SJCRH30 (cell line): ENCODE data around the gene CD300E. TPM values are rescaled to one million over a fixed set of nuclear protein-coding genes. Genes with fewer than 3 reads are reported as not detected.

Experiments used
- DNase-seq, 2 experiments: peaks; one replicate each; pipeline ENCODE4 v3.0.0-alpha.2; 2015 to 2020
- H3K27ac ChIP-seq: fragments of 250-450 bp; sonication (Bioruptor Pico); 2 replicates; pipeline ENCODE4 v1.5.1; 2020; ENCODE audit warnings: mild to moderate bottlenecking, moderate library complexity
- H3K27me3 ChIP-seq: fragments of 250-450 bp; sonication (Bioruptor Pico); 2 replicates; pipeline ENCODE4 v1.5.1; 2020; ENCODE audit warnings: mild to moderate bottlenecking, moderate library complexity
- H3K36me3 ChIP-seq: fragments of 250-450 bp; sonication (Bioruptor Pico); 2 replicates; pipeline ENCODE4 v1.5.1; 2020; ENCODE audit warnings: mild to moderate bottlenecking, moderate library complexity
- H3K4me1 ChIP-seq: fragments of 250-450 bp; sonication (Bioruptor Pico); 2 replicates; pipeline ENCODE4 v1.5.1; 2020; ENCODE audit warnings: mild to moderate bottlenecking, moderate library complexity
- H3K4me3 ChIP-seq: fragments of 250-450 bp; sonication (Bioruptor Pico); 2 replicates; pipeline ENCODE4 v1.5.1; 2020; ENCODE audit warnings: mild to moderate bottlenecking, moderate library complexity
- H3K9me3 ChIP-seq: fragments of 250-450 bp; sonication (Bioruptor Pico); replicated peaks from 2 replicates; pipeline ENCODE4 v1.5.1; 2020; ENCODE audit warnings: mild to moderate bottlenecking, moderate library complexity
- total RNA-seq: library from RNA; depleted of rRNA; stranded (reverse); fragments of >200 nt; shearing (Covaris generic); gene quantifications from 2 replicates; pipeline ENCODE4 v1.2.3, GENCODE V29; 2014; rRNA removed

CD300E gene, protein sequence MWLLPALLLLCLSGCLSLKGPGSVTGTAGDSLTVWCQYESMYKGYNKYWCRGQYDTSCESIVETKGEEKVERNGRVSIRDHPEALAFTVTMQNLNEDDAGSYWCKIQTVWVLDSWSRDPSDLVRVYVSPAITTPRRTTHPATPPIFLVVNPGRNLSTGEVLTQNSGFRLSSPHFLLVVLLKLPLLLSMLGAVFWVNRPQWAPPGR
- 0.22 TPM in 1 of 2 replicates, not detected in the other for total RNA-seq

DNA sequence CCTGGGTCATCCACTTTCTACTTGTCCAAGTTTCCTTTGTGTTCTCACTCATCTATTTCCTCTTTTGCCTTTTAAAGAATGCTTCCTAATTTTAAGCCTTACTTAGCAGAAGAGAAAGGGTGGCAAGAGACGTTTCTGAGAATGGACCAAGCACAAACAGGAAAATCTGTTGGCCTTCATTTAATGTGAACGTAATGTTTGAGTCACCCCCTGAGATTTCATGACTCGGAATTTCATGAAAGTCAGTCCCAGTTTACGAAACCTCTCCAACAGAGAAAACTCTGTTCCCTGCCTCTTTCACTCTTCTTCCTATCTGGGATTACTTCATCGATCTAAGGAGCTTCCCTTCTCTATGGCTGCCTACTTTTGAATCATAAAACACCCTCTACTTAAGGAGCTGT, at the start of gene CD300E:
TSS of gene CD300E (minus strand) at position 46 of the 401 bp plus-strand sequence. CDS start 117 bp downstream, outside the sequence.
- Histone ChIP-seq H3K4me1 (no peaks in the 10 kb centered on the region), H3K36me3 (no peaks in the 10 kb centered on the region), H3K4me3 (no peak within 1 kb of the TSS), H3K9me3 (peaks cover 3% of the 10 kb centered on the region), H3K27me3 (peaks cover 6% of the 10 kb centered on the region; the same call in 1 of the 2 replicates), H3K27ac (no peak within 1 kb of the TSS)
- DNase-seq = no peak

DNA sequence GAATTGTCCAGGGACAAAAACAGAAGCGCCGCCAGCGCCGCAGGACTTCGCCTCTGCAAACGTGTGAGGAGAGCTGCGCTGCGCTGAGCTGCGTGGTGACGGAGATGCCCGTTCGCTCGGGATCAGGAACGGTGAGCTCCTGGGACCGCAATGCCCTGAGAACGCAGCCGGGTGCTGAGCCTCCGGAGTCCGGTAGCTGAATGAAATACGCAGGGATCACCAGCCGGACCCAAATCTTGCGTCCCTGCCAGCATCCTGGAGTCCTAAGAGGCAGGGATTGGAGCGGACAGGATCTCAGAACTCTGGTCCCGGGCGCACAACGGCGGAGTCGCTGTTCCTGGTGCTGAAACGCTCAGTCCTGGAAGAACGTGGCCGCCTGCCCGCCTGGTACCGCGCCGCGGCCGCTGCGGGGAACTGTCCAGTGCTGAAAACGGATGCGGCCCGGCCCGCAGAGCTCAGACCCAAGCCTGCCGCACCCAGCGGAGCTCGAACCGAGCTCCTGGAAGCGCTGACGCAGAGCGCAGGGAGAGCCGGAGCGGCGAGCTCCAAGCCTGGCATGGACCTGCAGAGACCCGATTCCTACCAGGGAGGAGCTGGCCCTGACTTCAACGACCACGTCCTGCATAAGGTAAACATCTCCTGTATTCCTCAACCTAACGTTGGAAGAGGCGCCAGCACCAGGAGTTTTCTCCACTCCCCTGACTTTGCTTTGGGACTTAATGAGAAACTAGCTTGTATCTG, 47.7 kb upstream of the CD300E start:
- no peak overlapping the region for H3K4me3 ChIP-seq
- H3K27ac ChIP-seq = no peak overlapping the region
- H3K9me3 ChIP-seq = no peaks in the 10 kb centered on the region
- DNase-seq = peak; percentile 28 to 38
- no peaks in the 10 kb centered on the region for H3K4me1 ChIP-seq
- H3K36me3 ChIP-seq = no peaks in the 10 kb centered on the region
- H3K27me3 ChIP-seq = peaks cover 2% of the 10 kb centered on the region; the same call in 1 of the 2 replicates

DNA sequence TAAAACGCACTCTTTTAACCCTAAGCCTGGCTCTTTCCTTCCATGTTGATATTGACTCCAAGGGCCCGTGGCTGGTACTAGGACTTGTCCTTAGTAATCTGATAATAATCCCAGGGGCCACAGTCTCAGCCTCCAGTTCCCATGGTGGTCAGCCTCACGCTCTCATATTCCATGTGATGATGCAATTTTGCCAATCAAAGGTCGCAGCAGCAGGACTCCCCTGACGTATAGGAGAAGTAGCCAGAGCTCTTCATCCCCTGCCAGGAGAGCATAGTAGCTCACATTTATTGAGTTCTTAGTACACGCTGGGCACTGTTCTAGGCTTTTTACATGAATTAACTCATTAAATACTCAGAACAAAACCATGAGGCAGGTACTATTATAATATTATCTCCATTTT, 46.8 kb upstream of the CD300E start:
- Histone ChIP-seq H3K4me1 (no peaks in the 10 kb centered on the region), H3K27me3 (peaks cover 2% of the 10 kb centered on the region; the same call in 1 of the 2 replicates), H3K27ac (no peak overlapping the region), H3K36me3 (no peaks in the 10 kb centered on the region), H3K9me3 (no peaks in the 10 kb centered on the region), H3K4me3 (no peak overlapping the region)
- no peak for DNase-seq

DNA sequence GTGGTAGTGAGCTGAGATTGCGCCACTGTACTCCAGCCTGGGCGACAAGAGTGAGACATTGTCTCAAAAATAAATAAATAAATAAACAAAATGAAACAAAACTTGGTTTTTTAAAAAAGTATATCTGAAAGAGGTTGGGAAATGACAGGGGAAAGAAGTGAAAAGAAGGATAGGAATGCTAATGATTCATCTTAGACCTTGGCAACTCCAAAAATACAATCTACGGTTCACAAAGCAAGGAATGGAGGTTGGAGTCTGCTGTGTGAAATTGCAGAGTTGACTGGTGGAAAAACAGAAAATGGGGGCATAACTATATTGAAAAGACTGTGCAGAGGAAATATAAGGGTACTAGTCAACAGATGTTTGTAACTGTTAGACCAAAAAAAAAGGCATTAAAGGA, 40.0 kb upstream of the CD300E start:
- no peaks in the 10 kb centered on the region for H3K36me3 ChIP-seq
- no peak overlapping the region for H3K27ac ChIP-seq
- DNase-seq = no peak
- peaks cover 34% of the 10 kb centered on the region for H3K27me3 ChIP-seq
- no peaks in the 10 kb centered on the region for H3K4me1 ChIP-seq
- no peaks in the 10 kb centered on the region; the same call in none of the 2 replicates for H3K9me3 ChIP-seq
- no peak overlapping the region for H3K4me3 ChIP-seq

DNA sequence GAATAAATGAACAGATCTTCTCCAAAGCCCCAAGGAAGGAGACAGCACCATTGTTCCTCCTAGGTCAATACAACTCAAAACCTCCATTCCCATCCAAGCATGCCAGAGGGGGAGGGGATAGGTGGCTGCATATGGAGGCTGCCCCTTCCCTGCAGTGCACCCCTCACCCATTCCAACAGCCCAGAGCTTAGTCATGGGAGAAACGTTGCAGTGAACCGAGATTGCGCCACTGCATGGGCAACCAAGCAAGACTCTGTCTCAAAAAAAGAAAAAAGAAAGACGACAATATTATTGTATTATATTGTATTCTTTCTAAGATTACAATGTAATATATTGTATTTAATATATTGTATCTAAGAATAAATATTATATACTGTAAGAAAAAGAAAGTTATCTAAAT, 36.4 kb upstream of the CD300E start:
- H3K27ac ChIP-seq = no peak overlapping the region
- H3K9me3 ChIP-seq = no peaks in the 10 kb centered on the region; the same call in none of the 2 replicates
- no peaks in the 10 kb centered on the region for H3K4me1 ChIP-seq
- peaks cover 38% of the 10 kb centered on the region for H3K27me3 ChIP-seq
- no peak overlapping the region for H3K4me3 ChIP-seq
- DNase-seq = no peak
- no peaks in the 10 kb centered on the region for H3K36me3 ChIP-seq

DNA sequence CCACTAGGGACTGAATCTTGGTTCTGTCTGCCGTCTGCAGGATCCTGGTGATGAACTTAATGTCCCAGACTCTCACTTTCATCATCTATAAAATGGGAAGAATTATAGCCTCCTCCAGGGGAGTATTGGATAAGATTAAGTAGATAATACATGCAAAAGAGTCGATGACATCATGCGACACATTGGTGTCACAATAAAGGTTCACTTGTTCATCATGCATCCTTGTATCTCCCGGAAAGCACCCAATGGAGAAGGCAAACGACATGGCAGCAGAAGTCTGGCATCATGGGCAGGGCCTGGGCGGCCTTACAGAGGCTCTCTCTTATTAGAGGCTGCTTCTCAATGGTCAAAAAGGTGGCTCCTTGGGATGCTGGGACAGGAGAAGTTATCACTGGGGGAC, 35.1 kb upstream of the CD300E start:
- H3K27ac ChIP-seq = no peak overlapping the region
- H3K27me3 ChIP-seq = peaks cover 31% of the 10 kb centered on the region
- H3K4me3 ChIP-seq = no peak overlapping the region
- DNase-seq = no peak
- H3K9me3 ChIP-seq = no peaks in the 10 kb centered on the region; the same call in none of the 2 replicates
- no peaks in the 10 kb centered on the region for H3K4me1 ChIP-seq
- no peaks in the 10 kb centered on the region for H3K36me3 ChIP-seq

DNA sequence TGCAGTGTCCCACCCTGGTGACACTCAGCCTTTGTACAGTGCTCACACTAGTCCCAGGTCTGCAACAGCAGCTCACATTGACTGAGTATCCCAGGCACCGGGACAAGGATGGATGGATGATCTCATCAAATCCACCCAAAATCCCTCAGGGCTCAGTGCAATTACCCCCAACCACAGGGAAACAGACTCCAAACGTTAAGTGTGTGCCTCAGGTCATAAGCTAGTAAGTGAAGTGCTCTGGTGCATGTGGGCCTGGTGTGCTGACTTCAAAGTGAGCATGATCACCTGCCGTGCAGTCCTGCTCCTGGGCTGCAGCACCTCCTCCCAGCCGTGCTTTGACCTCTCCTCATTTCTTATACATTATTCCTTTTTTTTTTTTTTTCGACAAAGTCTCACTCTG, 31.2 kb upstream of the CD300E start:
- no peaks in the 10 kb centered on the region for H3K36me3 ChIP-seq
- H3K4me3 ChIP-seq = no peak overlapping the region
- H3K27me3 ChIP-seq = peaks cover 37% of the 10 kb centered on the region
- DNase-seq = no peak
- no peak overlapping the region for H3K27ac ChIP-seq
- no peaks in the 10 kb centered on the region for H3K4me1 ChIP-seq
- H3K9me3 ChIP-seq = no peaks in the 10 kb centered on the region

DNA sequence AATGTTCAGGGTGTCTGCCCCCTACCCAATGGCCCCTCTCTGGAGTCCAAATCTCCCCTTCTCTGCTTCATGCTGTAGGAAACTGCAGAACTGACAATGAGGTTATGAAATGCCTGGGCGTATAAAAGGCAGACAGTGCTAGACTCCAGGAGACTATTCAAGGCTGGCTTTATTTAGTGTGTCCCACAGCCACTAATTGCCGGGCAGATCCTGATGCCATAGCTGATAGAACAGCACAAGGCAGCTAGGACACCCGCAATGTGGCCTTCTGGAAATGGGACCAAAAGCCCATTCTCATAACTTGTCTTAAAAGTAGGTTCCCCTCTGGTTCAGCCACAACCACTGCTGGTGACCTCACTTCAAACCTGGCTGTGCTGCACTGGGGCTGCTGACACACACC, 28.5 kb upstream of the CD300E start:
- H3K9me3 ChIP-seq = no peaks in the 10 kb centered on the region
- H3K27ac ChIP-seq = no peak overlapping the region
- no peaks in the 10 kb centered on the region for H3K36me3 ChIP-seq
- peaks cover 32% of the 10 kb centered on the region for H3K27me3 ChIP-seq
- no peak for DNase-seq
- no peaks in the 10 kb centered on the region for H3K4me1 ChIP-seq
- H3K4me3 ChIP-seq = no peak overlapping the region

DNA sequence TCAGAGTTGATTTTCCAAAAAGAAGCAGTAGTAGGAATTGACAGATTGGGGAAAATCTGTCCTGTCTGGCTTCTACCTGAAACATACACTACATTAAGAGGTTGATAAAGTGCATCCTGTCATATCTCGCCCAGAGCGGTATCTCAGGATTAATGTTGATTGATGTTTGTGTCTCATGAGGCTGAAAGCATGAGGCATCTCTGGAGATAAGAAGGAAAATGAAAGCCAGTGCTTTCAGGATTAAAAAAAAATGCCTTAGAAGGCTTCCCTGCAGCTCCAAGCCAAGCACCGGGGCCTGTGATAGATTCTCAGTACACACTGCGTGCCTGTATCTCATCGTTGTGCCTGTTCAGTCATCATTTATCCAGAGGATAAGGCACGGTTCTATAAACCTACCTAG, 26.4 kb upstream of the CD300E start:
- Histone ChIP-seq H3K27ac (no peak overlapping the region), H3K27me3 (peaks cover 32% of the 10 kb centered on the region)

DNA sequence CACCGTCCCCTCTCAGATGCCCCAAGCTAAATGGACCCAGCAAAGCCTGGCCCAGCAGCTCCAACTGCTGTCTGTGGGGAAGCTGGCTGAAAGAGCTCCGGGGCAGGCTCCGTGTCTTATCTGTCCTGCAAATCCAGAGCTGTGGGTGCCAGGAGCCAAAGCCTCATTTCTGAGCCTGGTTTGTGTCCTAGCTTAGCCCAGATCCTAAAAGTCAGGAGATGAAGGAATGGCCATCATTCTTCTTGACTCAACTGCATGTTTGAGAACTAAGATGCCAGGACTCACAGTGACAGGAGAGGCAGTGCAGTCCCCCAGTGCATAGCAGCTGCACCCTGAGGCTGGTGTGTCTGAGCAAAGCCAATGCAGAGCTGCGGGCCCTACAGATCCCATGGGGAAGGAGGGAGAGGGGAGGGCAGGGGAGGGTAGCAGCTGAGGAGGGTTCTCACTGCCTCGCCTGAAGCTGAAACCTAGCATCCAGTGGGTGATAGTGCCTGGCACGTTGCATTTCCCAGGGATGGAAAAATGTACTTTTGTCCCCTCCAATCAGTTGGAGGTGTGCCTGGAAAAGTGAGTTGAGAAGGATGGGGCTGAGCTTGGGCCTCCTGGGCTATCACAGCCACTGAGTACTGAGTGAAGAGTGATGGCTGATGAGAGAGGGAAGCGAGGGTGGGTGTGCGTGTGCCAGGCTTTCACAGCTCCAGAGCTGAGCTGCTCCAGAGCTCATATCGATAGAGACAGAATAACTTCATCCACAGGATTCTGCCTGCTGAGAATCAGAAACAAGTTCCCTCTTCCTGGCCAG, 24.5 kb upstream of the CD300E start:
- Histone ChIP-seq H3K27me3 (peaks cover 31% of the 10 kb centered on the region), H3K27ac (no peak overlapping the region)
- DNase-seq = no peak

More for the DNA sequence above, 26.4 kb upstream of the CD300E start:
- Histone ChIP-seq H3K9me3 (no peaks in the 10 kb centered on the region), H3K36me3 (no peaks in the 10 kb centered on the region), H3K4me1 (no peaks in the 10 kb centered on the region), H3K4me3 (no peak overlapping the region)
- DNase-seq = no peak

DNA sequence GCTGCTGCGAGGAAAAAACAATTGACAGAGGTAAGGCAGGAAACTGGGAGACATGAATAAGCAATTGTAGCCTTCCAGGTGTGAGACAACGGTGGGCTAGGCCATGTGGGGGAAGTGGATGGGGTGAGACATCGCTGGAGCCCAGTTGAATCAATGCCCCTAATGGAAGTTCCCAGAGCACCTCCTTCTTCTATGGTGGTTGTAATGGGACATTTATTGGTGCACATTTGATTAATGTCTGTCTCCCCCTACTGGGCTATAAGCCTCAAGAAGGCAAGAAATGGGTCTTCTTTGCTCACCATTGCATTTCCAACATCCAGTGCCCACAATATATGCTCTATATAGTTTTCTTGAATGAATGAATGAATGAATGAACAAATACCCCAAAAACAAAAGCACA, 22.7 kb upstream of the CD300E start:
- no peak overlapping the region for H3K27ac ChIP-seq
- H3K9me3 ChIP-seq = no peaks in the 10 kb centered on the region
- peaks cover 20% of the 10 kb centered on the region for H3K27me3 ChIP-seq
- H3K4me1 ChIP-seq = no peaks in the 10 kb centered on the region
- peak in 1 of 2 experiments; percentile 38 for DNase-seq
- no peak overlapping the region for H3K4me3 ChIP-seq
- H3K36me3 ChIP-seq = no peaks in the 10 kb centered on the region

More for the DNA sequence above, 24.5 kb upstream of the CD300E start:
- H3K4me1 ChIP-seq = no peaks in the 10 kb centered on the region
- no peaks in the 10 kb centered on the region for H3K9me3 ChIP-seq
- H3K36me3 ChIP-seq = no peaks in the 10 kb centered on the region
- H3K4me3 ChIP-seq = no peak overlapping the region

DNA sequence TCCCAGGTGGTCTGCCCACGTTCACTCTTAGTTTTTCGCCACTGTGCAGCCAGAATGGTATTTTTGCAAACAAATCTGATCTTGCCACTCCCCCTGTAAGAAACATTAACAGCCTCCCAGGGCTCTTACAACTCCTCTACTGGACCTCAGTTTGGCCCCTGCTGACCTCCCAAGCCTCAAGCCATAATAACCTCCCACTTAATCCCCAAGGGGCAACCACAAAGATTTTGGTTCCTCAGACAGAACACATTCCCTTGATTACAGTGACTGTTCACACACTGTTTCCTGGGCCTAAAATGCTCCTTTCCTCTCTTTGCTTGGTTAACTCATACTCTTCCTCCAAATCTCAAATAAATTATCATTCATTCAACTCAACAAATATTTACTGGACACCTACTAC, 21.5 kb upstream of the CD300E start:
- Histone ChIP-seq H3K27ac (no peak overlapping the region), H3K36me3 (no peaks in the 10 kb centered on the region), H3K9me3 (no peaks in the 10 kb centered on the region), H3K4me1 (no peaks in the 10 kb centered on the region), H3K27me3 (peaks cover 19% of the 10 kb centered on the region), H3K4me3 (no peak overlapping the region)
- DNase-seq = no peak

DNA sequence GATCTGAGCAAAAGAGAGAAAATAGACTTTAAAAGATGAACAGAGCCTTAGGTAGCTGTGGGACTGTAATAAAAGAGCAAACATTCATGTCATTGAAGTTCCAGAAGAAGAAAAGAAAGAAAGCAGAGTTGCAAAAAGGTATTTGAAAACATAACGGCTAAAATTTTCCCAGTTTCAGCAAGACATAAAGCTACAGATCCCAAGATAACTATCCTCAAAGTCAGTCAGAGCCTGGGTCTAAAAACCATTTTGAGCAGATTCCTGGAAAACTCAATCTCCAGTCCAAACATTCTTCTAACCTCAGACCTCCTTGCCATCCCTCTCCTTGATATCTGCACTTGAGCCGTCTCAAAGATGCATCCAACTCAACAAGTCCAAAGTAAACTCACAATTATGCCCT, 20.9 kb upstream of the CD300E start:
- Histone ChIP-seq H3K4me1 (no peaks in the 10 kb centered on the region), H3K9me3 (no peaks in the 10 kb centered on the region)
- DNase-seq = no peak

DNA sequence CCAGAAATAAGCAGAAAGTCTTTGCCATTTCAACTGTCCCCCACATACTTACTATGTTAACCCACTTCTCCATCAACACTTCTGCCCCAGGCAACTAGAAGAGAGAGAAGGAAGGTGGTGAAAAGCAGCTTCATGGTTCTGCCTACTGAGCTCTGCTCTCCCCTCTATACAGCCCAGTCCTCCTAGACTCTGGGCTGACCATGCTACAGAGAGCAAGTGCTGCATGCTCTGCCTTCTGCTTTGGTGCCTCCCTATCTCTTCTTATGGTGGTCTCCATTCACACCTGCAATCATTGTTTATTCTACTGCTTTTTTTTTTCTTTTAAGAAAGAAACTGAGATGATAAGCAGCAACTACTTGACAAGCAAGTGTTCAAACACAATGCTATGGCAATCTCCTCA, 20.3 kb upstream of the CD300E start:
- Histone ChIP-seq H3K4me3 (no peak overlapping the region), H3K27me3 (peaks cover 21% of the 10 kb centered on the region), H3K4me1 (no peaks in the 10 kb centered on the region), H3K9me3 (no peaks in the 10 kb centered on the region), H3K36me3 (no peaks in the 10 kb centered on the region), H3K27ac (no peak overlapping the region)
- no peak for DNase-seq

More for the DNA sequence above, 20.9 kb upstream of the CD300E start:
- Histone ChIP-seq H3K4me3 (no peak overlapping the region), H3K27ac (no peak overlapping the region), H3K36me3 (no peaks in the 10 kb centered on the region), H3K27me3 (peaks cover 16% of the 10 kb centered on the region)

DNA sequence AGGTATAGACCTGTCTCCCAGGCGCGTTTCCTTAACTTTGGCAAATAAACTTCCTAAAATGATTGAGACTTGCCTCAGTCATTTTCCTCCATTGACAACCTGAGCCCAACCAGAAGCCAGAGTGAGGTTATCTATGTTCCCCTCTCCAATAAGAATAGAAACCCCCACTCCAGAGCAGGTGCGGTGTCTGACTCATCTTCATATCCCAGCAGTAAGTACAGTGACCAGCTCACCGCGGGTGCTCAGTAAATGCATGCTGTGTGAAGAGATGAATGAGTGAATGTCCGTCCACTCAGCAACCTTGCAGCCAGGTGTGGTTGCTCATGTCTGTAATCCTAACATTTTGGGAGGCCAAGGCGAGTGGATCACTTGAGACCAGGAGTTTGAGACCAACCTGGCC, 19.5 kb upstream of the CD300E start:
- Histone ChIP-seq H3K27me3 (peaks cover 26% of the 10 kb centered on the region), H3K27ac (no peak overlapping the region), H3K9me3 (no peaks in the 10 kb centered on the region), H3K4me1 (no peaks in the 10 kb centered on the region), H3K4me3 (no peak overlapping the region), H3K36me3 (no peaks in the 10 kb centered on the region)
- DNase-seq = no peak
